ENCODE data around the gene SSR2.

DNA sequence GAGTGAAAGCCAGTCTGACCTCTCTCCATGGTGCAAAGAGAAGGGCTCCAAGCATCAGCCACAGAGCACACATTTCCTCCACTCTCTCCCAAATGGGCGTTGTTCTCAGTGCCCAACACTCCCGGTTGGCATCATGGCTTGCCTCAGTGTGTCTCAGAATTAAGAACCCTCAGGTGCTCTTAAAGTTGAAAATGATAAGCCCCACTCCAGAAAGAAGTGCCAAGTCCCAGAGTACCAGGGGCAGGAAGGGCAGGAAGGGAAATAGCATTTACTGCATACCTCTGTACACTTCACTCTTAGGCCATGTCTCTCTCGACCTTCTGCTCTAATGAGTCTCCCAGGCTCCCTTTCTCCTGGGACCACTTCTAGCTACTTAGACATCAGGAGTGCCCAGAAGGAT, 27.2 kb downstream of the SSR2 start:
- TF ChIP-seq, protein P1, sequence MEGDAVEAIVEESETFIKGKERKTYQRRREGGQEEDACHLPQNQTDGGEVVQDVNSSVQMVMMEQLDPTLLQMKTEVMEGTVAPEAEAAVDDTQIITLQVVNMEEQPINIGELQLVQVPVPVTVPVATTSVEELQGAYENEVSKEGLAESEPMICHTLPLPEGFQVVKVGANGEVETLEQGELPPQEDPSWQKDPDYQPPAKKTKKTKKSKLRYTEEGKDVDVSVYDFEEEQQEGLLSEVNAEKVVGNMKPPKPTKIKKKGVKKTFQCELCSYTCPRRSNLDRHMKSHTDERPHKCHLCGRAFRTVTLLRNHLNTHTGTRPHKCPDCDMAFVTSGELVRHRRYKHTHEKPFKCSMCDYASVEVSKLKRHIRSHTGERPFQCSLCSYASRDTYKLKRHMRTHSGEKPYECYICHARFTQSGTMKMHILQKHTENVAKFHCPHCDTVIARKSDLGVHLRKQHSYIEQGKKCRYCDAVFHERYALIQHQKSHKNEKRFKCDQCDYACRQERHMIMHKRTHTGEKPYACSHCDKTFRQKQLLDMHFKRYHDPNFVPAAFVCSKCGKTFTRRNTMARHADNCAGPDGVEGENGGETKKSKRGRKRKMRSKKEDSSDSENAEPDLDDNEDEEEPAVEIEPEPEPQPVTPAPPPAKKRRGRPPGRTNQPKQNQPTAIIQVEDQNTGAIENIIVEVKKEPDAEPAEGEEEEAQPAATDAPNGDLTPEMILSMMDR (IDR thresholded peaks at IDR 0.05) = no peak
- TF ChIP-seq POLR2A (IDR thresholded peaks at IDR 0.05) = peak in 1 of 4 donors; percentile 28
- TF ChIP-seq POLR2AphosphoS5 (IDR thresholded peaks at IDR 0.05) = no peak
- peak in 1 of 4 donors; percentile 8 for TF ChIP-seq EP300 (IDR thresholded peaks at IDR 0.05)

All from upper lobe of left lung (tissue), 4 donors.